Ectodermal cell (in vitro differentiated cells): Measurements from ENCODE around the gene MAP1LC3B.

Experiments
- H3K27ac ChIP-seq: 2 replicates; pipeline ENCODE4 v1.7.0; 2013; ENCODE audit warnings: mild to moderate bottlenecking, low read depth, low read length; ENCODE audit not compliant: insufficient read depth, poor library complexity, severe bottlenecking
- H3K27me3 ChIP-seq: 2 replicates; pipeline ENCODE4 v1.7.0; 2013; ENCODE audit warnings: mild to moderate bottlenecking, low read length; ENCODE audit not compliant: insufficient read depth, control insufficient read depth, poor library complexity, severe bottlenecking
- H3K36me3 ChIP-seq: one replicate; pipeline ENCODE4 v1.7.0; 2013; ENCODE audit warnings: low read length; ENCODE audit not compliant: control insufficient read depth, insufficient read depth
- H3K4me1 ChIP-seq: one replicate; pipeline ENCODE4 v1.7.0; 2013; ENCODE audit warnings: low read length; ENCODE audit not compliant: control insufficient read depth, insufficient read depth
- H3K4me3 ChIP-seq: 2 replicates; pipeline ENCODE4 v1.7.0; 2013; ENCODE audit warnings: low read depth, low read length, control low read depth; ENCODE audit not compliant: insufficient read depth
- H3K9me3 ChIP-seq: 2 replicates; pipeline ENCODE4 v1.7.0; 2013; ENCODE audit warnings: mild to moderate bottlenecking, low read length, moderate library complexity; ENCODE audit not compliant: control insufficient read depth
- WGBS, 2 experiments: methylation state at CpG; one replicate each; pipeline ENCODE4 v1.1.7; 2013; ENCODE audit warnings: missing lambda C conversion rate in 2 of 2; 5-methylcytosine and 5-hydroxymethylcytosine counted together

Gene MAP1LC3B

GRCh38 chr16:87453326-87453725, 61.2 kb downstream of the MAP1LC3B start:
- H3K9me3 ChIP-seq = no peaks in the 10 kb centered on the region
- H3K4me1 ChIP-seq = no peaks in the 10 kb centered on the region
- no peaks in the 10 kb centered on the region for H3K27me3 ChIP-seq
- 94 to 95% methylated on average over 14 of the region's 14 CpGs for WGBS, 2 experiments
- H3K4me3 ChIP-seq = no peak overlapping the region
- peaks cover 15% of the 10 kb centered on the region for H3K36me3 ChIP-seq
- H3K27ac ChIP-seq = no peak overlapping the region
